HEK293T (cell line): Measurements from ENCODE around the gene PSMA1.
"Not testable (repeated sequence)": the region's sequence is repeated elsewhere in the genome, so short reads cannot be mapped to it uniquely, and the experiment has no call there.

Experiments
- CTCF ChIA-PET: fragments of 350-600 bp; formaldehyde crosslinking; extraction: SDS; loops from one replicate; lab custom pipeline; 2021; ENCODE audit warnings: antibody characterized with exemption, inconsistent platforms; lab: Yijun Ruan, JAX
- POLR2A ChIA-PET: fragments of 350-600 bp; formaldehyde crosslinking; extraction: SDS; loops from one replicate; lab custom pipeline; 2020; ENCODE audit warnings: antibody characterized with exemption, inconsistent platforms; lab: Yijun Ruan, JAX
- DNase-seq: peaks from one replicate; pipeline ENCODE4 v3.0.0; 2012; ENCODE audit warnings: mixed read lengths; ENCODE audit errors: extremely low spot score
- ARNT ChIP-seq: fragments of 450-650 bp; IDR thresholded peaks from 2 replicates; pipeline ENCODE4 v1.6.1; 2017; ENCODE audit warnings: mild to moderate bottlenecking
- BHLHE40 ChIP-seq: fragments of 450-650 bp; IDR thresholded peaks from 2 replicates; pipeline ENCODE4 v1.6.1; 2016; ENCODE audit warnings: mild to moderate bottlenecking, moderate library complexity, borderline replicate concordance
- CTBP1 ChIP-seq: fragments of 450-650 bp; IDR thresholded peaks from 2 replicates; pipeline ENCODE4 v1.6.1; 2016; ENCODE audit warnings: borderline replicate concordance
- ELF4 ChIP-seq: fragments of 450-650 bp; IDR thresholded peaks from 2 replicates; pipeline ENCODE4 v1.6.1; 2017; ENCODE audit warnings: antibody characterized with exemption
- FOXA1 ChIP-seq: fragments of 450-650 bp; IDR thresholded peaks from 2 replicates; pipeline ENCODE4 v1.6.1; 2016; ENCODE audit warnings: mild to moderate bottlenecking
- FOXK2 ChIP-seq: fragments of 450-650 bp; IDR thresholded peaks from 2 replicates; pipeline ENCODE4 v1.6.1; 2016; ENCODE audit warnings: mild to moderate bottlenecking
- FOXM1 ChIP-seq: fragments of 450-650 bp; IDR thresholded peaks from 2 replicates; pipeline ENCODE4 v1.6.1; 2017; ENCODE audit warnings: mild to moderate bottlenecking, borderline replicate concordance
- HDGF ChIP-seq: fragments of 450-650 bp; IDR thresholded peaks from 2 replicates; pipeline ENCODE4 v1.6.1; 2017; ENCODE audit warnings: antibody characterized with exemption, borderline replicate concordance
- L3MBTL2 ChIP-seq: fragments of 450-650 bp; conservative IDR thresholded peaks from 2 replicates; pipeline ENCODE4 v1.6.1; 2016; ENCODE audit warnings: mild to moderate bottlenecking
- LEF1 ChIP-seq: fragments of 450-650 bp; IDR thresholded peaks from 2 replicates; pipeline ENCODE4 v1.6.1; 2017; ENCODE audit warnings: mild to moderate bottlenecking, borderline replicate concordance
- NFRKB ChIP-seq: fragments of 450-650 bp; IDR thresholded peaks from 2 replicates; pipeline ENCODE4 v1.6.1; 2016; ENCODE audit warnings: mild to moderate bottlenecking, moderate library complexity
- SP1 ChIP-seq: fragments of 450-650 bp; IDR thresholded peaks from 2 replicates; pipeline ENCODE4 v1.6.1; 2017
- SUZ12 ChIP-seq: fragments of 450-650 bp; IDR thresholded peaks from 2 replicates; pipeline ENCODE4 v1.6.1; 2016; ENCODE audit warnings: mild to moderate bottlenecking
- TARDBP ChIP-seq: fragments of 450-650 bp; IDR thresholded peaks from 2 replicates; pipeline ENCODE4 v1.6.1; 2016
- ZNF384 ChIP-seq: fragments of 450-650 bp; IDR thresholded peaks from 2 replicates; pipeline ENCODE4 v1.6.1; 2016
- TF ChIP-seq, protein P1 (sequence below): fragments of 450-650 bp; IDR thresholded peaks from 2 replicates; pipeline ENCODE4 v1.6.1; 2016

The PSMA1 gene

GRCh38 chr11:14519917-14520746, at the start of gene PSMA1:
Gene PSMA1 (minus strand): TSS chr11:14520386. CDS start chr11:14520299, 87 bp downstream.
- TF ChIP-seq SP1 (no peak), NFRKB (no peak), L3MBTL2 (peak; percentile 87), ZNF384 (no peak), ELF4 (no peak), BHLHE40 (no peak), FOXM1 (peak; percentile 69; the same call in 1 of the 2 replicates), CTBP1 (no peak), LEF1 (no peak), FOXA1 (no peak), HDGF (no peak), FOXK2 (no peak), TARDBP (no peak), SUZ12 (no peak), ARNT (peak; percentile 66; the same call in 1 of the 2 replicates)
- TF ChIP-seq, protein P1, sequence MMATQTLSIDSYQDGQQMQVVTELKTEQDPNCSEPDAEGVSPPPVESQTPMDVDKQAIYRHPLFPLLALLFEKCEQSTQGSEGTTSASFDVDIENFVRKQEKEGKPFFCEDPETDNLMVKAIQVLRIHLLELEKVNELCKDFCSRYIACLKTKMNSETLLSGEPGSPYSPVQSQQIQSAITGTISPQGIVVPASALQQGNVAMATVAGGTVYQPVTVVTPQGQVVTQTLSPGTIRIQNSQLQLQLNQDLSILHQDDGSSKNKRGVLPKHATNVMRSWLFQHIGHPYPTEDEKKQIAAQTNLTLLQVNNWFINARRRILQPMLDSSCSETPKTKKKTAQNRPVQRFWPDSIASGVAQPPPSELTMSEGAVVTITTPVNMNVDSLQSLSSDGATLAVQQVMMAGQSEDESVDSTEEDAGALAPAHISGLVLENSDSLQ, result no peak
- peak; percentile 89 for DNase-seq
- ChIA-PET CTCF (no interaction called here), POLR2A (interaction anchor here (1.1 to 1.8 kb wide), 3 partner anchors 20 to 553 kb away, joined by 4 to 6 read pairs (median 5); partner anchors contain the start of genes CALCB, COPB1 and CYP2R1)

DNA sequence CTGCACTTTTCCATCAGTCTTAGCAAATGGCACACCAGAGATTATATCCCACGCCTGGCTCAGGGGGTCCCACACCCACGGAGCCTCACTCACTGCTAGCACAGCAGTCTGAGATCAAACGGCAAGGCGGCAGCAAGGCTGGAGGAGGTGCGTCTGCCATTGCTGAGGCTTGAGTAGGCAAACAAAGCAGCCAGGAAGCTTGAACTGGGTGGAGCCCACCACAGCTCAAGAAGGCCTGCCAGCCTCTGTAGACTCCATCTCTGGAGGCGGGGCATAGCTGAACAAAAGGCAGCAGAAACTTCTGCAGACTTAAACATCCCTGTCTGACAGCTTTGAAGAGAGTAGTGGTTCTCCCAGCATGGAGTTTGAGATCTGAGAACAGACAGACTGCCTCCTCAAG, 49.3 kb upstream of the PSMA1 start:
- DNase-seq, CTCF ChIA-PET, POLR2A ChIA-PET: not testable (repeated sequence)

DNA sequence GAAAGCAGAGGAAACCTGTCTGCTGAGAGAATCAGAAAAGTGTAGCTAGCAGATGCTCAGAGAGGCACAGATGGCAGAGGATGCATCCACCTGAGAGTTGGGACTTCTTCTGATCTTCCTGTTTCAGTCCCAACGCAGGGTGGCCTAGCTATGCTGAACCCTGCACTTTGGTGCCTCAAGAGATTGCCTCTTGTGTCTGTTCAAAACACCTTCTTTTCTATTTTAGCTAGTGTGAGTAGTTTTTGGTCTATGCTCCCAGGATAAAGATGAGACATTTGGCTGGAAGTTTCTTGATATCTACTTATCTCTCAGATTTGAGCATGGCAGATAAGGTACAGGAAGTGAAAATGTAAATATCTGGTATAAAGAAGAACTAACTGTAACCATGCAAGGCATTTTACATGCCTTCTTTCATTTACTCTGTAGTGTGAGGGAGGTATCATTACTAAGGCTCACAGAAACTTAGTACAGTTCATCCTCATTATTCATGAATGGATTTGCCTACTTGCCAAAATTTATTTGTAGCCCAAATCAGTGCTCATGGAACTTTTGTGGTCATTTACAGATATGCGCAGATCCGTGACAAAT, 47.0 kb upstream of the PSMA1 start:
- ChIA-PET CTCF (no interaction called here), POLR2A (no interaction called here)
- TF ChIP-seq, protein P1, result no peak
- DNase-seq, result no peak

GRCh38 chr11:14566331-14567063, 46.3 kb upstream of the PSMA1 start:
- ChIA-PET POLR2A (no interaction called here), CTCF (no interaction called here)
- DNase-seq, result no peak
- TF ChIP-seq ELF4 (no peak), SP1 (no peak), FOXM1 (no peak), TARDBP (no peak), ZNF384 (no peak), HDGF (no peak), FOXA1 (no peak), NFRKB (no peak), L3MBTL2 (no peak), FOXK2 (no peak), SUZ12 (no peak), BHLHE40 (no peak), LEF1 (no peak), ARNT (no peak), CTBP1 (no peak)
- TF ChIP-seq, protein P1, result no peak

DNA sequence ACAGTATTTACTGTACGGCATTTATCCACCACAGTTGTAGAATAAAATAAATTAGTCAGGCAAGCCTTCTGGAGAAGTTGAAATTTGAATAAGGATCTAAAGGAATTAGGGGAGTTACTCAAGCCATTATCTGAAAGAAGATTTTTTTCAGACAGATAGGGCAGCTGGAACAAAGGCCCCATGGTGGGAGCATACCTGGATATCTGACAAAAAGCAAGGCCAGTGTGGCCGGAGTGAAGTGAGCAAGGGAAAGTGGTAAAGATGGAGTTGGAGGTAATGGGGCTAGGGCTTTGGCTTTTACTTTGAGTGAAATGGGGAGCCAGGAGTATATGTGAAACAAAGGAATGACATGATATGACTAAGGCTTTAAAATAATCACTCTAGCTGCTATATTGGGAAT, 45.7 kb upstream of the PSMA1 start:
- DNase-seq, result no peak
- ChIA-PET POLR2A (no interaction called here), CTCF (no interaction called here)
- TF ChIP-seq SP1 (no peak), LEF1 (no peak), HDGF (no peak), ARNT (no peak), FOXM1 (no peak), FOXA1 (no peak), BHLHE40 (no peak), FOXK2 (no peak), SUZ12 (no peak), CTBP1 (no peak), ELF4 (no peak), L3MBTL2 (no peak), TARDBP (no peak)
- TF ChIP-seq, protein P1, result no peak
